DOHH2 (cell line): ENCODE results near the gene CACNA2D2.

Experiments used
- CTCF ChIP-seq: fragments of 200-600 bp; sonication (generic); IDR thresholded peaks from one replicate; pipeline ENCODE4 v1.5.1; 2014; ENCODE audit warnings: antibody characterized with exemption, mild to moderate bottlenecking, low read depth, low read length; ENCODE audit not compliant: poor library complexity, severe bottlenecking
- EZH2phosphoT487 ChIP-seq: fragments of 200-600 bp; sonication (generic); IDR thresholded peaks from 2 replicates; pipeline ENCODE4 v1.6.1; 2017; ENCODE audit warnings: borderline replicate concordance, mild to moderate bottlenecking, antibody characterized with exemption, low read length, moderate library complexity, mixed read lengths

- TF ChIP-seq CTCF (peak; percentile 38), EZH2phosphoT487 (no peak)
These were observed 88.4 kb downstream of the CACNA2D2 start for GRCh38 chr3:50415061-50415460.
